NCI-H128 (cell line): Measurements from ENCODE around the gene PIAS4.

Experiments
- DNase-seq: peaks from one replicate; lab custom pipeline; 2025; ENCODE audit not compliant: unreplicated experiment; lab: John Stamatoyannopoulos, UW

The PIAS4 gene

DNA sequence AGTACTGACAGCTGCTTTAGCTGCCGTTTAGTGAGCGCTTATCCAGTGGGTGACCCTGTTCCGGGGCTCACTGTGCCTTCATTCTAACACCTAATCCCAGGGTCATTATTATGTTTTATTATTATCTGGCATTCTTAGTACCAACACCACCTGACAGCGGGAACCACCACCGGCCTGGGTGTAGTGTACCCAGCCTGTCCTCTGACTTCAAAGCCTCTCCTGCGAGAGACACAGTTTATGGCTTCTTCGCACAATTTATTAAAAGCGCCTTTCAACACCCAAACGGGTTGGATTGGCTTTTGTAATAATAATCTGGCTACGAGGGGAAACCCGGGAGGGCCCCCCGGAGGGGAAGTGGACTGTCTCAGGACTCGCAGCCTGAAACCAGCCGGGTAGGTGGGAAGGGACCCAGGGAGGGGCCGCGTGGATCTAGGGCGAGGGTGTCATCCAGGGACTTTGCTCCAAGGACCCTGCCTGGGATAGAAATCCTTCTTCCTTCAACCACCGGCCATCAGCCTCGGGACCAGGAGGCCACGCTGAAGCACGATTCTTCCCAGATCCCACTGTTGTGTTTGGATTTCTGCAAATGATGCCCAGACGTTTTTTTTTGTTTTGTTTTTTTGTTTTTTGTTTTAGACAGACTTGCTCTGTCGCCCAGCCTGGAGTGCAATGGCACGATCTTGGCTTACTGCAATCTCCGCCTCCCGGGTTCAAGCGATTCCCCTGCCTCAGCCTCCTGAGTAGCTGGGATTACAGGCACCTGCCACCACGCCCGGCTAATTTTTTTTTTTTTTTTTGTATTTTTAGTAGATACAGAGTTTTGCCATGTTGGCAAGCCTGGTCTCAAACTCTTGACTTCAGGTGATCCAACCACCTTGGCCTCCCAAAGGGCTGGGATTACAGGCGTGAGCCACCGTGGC, 60.8 kb downstream of the PIAS4 start:
- no peak for DNase-seq

DNA sequence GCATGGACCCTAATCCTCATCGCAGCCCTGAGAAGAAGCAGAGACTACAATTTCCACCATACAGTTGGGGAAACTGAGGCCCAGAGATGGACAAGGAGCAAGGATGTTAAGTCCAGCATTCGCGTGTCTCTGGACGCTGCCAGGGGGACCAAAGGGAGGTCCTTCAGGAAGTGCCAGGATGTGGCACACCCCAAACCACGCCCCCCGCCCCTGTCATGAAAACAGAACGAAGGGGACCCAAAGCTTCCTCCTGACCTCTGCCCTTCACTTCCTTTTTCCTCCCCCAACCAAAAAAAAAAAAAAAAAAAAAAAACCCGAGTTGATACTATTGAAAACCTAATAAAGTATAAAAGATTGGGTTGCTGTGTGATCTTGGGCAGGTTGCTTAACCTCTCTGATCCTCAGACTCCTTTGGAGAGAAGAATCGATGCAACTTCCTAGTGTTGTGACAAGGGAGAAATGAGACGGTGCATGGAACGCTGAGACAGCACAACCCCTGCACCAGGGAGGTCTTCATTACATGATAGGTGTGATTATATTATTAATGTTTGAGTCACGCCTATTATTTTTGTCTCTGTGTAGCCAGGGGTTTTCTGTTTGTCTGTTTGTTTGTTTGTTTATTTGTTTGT, 61.9 kb downstream of the PIAS4 start:
- DNase-seq = no peak

DNA sequence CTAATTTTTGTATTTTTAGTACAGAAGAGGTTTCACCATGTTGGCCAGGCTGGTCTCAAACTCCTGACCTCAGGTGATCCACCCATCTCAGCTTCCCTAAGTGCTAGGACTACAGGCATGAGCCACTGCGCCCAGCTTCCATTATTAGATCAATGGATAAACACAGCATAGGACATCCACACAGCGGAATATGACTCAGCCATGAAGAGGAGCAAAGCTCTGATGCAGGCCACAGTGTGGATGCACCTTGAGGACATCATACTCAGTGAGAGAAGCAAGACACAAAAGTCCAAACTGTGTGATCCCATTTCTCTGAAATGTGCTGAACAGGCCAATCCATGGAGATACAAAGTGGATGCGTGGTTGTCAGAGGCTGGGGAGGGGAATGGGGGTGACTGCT, 64.1 kb downstream of the PIAS4 start:
- DNase-seq = no peak

DNA sequence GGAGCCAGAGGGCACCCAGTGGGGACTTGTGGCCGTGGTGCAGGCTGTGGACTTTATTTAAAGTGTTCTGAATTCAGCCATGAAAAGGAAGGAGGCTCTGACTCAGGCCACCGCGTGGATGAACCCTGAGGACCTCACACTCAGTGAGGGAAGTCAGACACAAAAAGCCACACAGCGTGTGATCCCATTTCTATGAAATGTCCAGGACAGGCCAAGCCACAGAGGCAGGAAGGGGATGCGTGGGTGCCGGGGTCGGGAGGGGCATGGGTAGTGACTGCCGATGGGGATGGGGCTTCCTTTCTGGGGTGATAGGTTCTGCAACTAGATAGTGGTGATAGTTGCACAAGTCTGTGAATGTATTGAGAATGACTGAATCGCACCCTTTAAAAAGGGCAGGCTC, 67.8 kb downstream of the PIAS4 start:
- no peak for DNase-seq

DNA sequence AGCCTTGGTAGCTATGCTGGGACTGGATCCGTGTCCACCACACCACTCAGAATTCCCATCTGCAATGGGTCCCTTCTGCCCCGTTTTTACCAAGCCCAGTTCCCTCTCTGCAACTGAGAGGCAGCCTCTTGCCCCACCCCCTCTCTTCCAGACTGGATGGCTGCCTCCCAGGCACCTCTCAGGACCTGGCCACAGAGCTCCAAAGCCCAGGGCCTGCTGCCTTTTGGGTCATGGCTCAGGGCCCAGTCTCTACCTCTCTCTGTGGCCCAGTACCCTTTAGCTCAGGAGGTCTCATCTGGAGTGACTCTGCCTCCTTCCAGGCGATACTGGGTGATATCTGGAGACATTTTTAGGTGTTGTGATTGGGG, 69.5 kb downstream of the PIAS4 start:
- DNase-seq = no peak

DNA sequence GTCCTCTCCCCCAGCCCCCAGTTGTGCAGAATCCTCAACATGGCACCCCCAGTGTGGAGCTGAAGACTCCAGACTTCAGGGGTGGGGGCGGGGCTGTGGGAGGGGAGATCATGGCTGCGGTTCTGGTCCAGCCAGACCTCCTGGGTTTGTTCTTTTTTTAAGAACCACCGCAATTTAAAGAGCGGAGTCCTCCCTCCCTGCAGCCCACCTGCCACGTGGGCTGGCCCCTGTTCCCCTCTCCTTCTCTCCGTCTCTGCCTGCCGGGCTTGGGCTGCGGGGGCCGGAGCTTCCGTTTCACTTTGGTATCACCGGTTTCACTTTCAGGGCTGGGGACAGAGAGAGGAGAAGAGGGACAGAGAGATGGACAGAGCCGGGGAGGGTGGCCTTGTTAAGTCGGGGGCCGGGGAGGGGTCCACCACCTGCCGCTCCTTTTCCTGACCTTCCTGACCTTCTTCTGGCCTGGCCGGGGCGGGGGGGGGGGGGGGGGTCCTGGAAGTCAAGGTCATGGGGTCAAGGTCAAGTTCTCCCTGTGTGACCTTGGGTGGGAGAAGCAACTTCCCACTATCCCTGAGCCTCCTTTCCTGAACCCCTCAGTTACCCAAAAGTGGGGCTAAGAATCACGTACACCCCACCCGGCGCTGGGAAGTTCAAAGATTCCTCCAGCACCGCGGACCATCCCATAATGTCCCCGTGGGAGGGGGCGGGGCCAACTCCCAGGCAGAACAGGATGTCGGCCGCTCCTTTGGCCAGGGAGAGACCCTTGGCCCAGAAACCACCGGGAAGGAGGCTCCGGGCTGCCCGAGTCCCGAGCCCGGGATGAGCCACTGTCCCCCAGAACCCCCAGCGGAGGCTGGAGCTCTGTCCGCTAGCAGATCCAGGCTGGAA, 70.5 kb downstream of the PIAS4 start:
- DNase-seq = no peak

DNA sequence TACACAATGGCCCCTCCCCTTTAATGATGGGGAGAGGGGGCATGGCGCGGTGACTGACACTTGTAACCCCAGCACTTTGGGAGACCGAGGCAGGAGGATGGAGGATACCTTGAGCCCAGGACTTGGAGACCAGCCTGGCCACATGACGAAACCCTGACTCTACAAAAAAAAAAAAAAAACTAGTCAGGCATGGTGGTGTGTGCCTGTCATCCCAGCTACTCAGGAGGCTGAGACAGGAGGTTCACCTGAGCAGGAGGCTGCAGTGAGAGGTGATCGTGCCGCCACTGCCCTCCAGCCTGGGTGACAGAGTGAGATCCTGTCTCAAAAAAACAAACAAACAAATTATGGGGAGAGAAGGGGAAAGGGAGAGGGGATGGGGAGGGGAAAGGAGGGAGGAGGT, 72.9 kb downstream of the PIAS4 start:
- no peak for DNase-seq

DNA sequence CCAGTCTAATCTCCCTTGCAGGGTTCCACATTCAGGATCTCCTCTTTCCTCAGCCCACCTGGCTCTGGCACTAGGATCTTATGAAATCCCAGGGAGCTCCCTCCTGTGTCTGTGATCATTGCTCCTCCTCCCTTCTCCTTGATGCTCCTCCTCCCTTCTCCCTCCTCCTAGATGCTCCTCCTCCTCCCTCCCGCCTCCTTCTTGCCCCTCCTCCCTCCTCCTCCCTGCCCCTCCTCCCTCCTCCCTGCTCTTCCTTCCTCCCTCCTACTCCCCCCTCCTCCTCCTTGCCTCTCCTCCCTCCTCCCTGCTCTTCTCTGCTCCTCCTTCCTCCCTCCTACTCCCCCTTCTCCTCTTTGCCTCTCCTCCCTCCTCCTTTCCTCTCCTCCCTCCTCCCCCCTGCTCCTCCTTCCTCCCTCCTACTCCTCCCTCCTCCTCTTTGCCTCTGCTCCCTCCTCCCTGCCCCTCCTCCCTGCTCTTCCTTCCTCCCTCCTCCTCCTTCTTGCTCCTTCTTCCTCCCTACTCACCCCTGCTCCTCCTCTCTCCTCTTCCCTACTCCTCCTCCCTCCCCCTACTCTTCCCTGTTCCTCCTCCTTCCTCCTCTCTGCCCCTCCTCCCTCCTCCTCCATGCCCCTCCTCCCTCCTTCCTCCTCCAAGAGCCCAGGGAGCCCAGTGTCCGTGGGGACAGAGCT, 74.0 kb downstream of the PIAS4 start:
- no peak for DNase-seq

DNA sequence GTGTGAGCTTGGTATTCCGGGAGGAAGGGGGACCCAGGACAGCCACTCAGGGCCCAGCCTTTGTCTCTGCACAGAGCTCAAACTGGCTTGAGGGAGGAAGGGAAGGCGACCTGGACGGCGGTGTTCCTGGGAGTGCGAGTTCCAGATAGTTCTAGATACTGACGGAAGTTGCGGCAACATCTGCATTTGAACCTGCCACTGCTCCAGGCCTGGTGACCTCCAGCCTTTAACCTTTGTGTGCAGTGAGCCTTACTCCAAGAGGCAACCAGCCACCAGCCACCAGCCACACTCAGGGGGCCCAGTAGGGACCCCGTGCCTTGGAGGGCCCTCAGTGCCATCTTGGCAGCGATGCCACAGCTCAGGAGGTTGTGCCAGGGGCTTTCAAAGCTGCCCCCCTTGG, 74.6 kb downstream of the PIAS4 start:
- no peak for DNase-seq

DNA sequence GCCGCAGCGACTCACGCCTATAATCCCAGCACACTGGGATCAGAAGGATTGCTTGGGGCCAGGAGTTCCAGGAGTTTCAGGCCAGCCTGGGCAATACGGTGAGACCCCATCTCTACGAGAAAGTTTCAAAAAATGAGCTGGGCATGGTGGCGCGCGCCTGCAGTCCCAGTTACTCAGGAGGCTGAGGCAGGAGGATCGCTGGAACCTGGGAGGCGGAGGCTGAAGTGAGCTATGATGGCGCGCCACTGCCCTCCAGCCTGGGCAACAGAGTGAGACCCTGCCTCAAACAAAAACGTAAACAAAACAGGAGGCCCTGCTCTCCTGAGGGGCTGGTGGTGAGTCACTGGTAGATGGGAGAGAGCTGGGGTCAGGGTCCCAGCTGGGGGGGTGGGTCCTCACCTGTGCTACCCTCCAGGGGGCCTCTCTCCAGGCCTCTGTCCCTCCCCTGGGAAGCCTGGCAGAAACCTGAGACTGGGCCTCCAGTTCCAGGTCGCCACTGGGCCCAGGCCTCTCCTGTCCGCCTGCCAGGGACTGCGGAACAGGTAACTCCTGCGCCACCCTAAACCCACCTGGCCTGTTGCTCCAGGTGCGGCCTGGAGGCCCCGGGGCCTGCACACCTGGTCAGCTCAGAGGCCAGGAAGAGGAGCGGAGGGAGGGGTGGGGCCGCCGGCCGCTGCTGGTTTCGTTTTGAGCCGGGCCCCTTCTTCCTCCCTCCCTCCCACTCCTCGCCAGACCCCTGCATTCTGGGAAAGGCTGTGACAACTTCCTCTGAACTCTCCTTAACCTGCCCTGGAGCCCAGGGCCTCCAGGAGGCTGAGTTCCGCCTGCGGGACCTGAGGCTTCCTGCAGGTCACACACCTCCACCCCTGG, 76.4 kb downstream of the PIAS4 start:
- no peak for DNase-seq

DNA sequence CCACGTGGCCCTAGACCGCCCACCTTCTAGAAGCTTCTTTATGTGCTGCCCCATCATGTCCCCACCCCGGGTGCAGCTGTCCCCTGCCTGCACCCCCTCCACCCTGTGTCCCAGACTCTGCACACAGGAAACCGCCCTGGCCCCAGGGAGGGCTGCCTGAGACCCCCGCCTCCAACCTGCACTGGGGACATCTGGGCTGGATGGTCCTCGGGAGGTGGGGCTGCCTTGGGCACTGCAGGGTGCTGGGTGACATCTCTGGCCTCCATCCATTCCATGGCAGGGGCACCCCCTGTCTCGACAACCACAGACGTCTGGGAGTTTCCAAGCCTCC, 77.0 kb downstream of the PIAS4 start:
- no peak for DNase-seq

DNA sequence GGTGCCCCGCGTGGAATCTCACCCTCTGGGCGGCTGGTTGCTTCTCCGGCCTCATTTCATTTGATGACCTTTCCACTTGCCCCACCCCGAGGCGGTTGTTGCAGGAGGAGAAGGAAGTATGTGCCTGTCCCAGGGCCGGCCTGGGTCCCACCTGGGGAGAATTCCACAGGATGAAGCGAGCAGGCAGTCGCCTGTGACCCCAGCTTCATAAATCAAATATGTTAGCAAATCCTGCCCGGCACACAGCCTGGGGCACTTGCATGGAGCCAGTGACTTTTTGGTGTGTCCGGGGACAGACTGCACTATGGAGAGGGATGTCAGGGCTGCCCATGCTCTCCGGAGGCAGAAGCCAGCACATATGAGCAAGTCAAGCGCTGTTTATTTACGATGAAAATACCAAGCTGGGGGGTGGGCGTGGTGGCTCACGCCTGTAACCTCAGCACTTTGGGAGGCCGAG, 78.9 kb downstream of the PIAS4 start:
- DNase-seq = no peak

DNA sequence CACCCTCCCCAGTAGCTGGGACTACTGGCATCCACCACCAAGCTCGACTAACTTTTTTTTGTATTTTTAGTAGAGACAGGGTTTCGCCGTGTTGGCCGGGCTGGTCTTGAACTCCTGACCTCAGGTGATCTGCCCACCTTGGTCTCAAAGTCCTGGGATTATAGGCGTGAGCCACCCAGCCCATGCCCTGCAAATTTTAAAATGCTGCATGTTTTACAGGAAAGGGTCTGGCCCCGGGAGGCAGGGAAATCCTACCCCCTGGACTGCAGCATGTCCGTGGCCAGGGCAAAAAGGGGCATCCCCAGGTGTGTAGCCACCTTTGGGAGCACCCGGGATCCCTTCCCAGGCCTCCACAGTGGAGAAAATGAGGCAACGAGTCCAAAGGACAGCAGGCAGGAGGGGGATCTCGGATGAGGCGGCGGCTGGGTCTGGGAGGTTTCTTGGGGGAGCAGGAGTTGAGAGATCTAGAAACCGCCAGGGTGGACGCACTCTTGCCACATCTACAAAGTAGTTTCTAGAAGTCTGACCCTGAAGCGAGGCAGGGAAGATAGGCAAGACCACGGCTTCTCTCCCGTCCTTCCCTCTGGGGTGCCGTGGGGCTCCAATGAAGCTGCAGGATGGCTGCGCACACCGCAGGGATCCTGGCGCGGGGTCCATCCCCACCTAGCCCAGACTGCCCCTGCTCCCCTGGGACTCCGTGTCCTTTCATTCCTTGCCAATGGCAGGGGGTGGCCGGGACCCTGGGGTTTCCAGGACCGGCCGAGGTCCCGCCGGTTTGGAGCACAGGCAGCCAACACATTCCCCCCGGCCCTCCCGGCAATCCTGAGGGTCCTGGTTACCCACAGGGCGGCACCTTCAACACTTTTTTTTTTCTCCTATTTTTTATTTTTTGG, 80.5 kb downstream of the PIAS4 start:
- DNase-seq = no peak

DNA sequence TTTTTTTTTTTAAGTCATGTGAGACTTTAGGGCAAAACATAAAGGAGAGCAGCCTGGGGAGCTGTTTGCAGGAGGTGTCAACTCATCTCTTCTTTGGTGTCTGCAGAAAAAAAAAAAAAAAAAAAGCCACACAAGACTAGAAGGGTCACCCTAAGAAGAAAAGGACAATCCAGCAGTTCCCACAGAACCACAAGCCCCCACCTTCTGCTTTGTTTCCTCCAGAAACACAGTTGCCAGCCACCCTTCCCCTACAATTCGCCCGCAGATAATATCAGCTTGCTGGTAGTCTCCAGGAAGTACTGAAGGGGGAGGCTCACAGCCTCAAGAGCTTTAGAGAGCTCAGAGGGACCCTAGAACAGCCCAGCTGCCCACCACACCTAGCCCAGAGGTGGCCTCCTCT, 81.4 kb downstream of the PIAS4 start:
- DNase-seq = no peak
